HG02938 (cell line): ENCODE results near the gene FMNL3.

ENCODE experiments used
- ATAC-seq: cut with Tn5 transposase; IDR thresholded peaks from one replicate; pipeline ENCODE4 v1.9.1; 2021; ENCODE audit warnings: mild to moderate bottlenecking, moderate library complexity; ENCODE audit not compliant: unreplicated experiment

The FMNL3 gene

DNA sequence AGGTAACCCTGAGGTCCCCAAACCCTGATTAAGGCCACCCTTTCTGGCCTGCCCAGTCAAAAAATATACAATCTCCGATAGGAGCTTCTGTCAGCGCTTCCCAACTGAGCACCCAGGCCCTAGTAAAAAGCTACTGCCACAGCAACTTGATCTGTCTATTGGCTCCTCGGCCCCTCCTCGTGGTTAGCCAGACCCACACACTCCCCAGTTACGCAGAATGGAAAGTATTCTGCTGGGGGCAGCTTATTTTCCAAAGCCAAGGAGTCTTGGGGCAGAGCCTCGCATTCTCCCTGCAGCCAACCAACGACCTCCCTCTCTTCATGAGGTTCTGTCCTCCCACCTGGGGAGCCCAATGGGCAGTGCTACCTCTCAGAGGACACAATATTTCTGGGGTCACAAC is 32.1 kb downstream of the FMNL3 start:
- no peak for ATAC-seq

DNA sequence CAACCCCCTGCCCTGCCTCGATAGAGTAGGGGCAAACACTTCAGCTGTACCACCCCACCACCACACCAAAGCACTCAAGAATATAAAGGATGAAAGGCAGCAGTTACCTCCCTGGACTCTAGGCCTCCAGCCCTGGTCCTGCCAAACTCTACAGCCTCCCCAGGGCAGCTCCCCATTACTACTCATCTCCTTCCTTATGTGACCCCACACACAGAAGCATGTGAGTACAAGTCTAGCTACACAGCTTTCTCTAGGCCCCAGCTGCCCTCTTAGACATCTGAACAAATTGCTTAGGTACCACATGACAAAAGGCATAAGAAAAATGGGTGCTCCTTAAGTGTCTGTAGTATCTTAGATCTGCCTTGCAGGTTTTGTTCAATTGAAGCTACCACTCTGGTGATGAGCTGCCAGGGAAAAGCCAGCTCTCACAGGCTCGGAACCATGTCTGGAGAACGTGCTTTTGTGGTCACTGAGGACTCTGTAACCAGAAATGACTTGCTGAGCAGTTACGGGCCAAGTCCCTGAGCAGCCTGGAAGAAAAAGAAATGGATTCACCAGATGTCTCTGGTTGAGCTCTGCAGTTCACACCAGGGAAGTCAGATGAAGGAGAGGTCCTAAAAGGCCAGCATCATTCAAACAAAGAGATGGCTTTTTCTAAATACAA is 32.8 kb downstream of the FMNL3 start:
- ATAC-seq: no peak

DNA sequence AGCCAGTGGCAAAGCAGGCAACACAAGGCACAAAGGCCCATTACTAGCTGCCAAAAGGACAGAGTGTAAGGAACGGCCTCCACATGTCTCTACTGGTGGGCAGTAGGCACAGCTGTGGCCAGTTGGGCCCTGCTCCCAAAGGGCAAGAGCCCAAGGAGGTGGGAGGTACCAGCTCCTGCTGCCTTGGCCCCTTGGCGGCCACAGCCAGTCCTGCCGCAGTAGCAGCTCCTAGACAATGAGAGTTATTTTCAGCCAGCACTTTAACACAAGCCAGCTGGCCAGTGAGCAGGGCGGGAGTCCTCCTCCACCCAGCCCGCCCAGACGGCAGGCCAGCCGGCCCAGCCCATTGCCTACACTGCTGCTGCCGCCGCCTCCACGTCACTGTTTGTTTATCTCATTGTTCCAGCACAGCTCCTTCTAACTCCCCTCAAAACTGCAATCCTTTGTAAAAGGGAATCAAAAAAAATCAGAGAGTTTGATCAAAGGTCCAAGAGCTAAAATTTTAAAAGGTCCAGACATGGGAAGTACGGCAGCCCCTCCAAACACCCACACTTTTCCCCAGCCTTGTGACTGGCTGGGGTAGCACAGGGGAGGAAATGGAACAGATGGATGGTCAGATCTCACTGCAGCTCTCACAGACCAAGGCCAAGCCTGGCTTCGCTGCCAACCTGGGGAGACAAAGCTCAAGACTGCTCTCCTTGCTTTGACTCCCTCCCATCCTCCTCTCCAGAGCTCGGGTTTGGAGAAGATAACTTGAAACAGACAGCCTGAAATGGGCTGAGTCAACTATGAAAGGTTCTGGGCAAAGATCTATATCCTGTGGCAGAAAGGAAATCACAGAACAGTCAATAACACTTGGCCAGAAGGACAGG is 33.5 kb downstream of the FMNL3 start:
- ATAC-seq: no peak

DNA sequence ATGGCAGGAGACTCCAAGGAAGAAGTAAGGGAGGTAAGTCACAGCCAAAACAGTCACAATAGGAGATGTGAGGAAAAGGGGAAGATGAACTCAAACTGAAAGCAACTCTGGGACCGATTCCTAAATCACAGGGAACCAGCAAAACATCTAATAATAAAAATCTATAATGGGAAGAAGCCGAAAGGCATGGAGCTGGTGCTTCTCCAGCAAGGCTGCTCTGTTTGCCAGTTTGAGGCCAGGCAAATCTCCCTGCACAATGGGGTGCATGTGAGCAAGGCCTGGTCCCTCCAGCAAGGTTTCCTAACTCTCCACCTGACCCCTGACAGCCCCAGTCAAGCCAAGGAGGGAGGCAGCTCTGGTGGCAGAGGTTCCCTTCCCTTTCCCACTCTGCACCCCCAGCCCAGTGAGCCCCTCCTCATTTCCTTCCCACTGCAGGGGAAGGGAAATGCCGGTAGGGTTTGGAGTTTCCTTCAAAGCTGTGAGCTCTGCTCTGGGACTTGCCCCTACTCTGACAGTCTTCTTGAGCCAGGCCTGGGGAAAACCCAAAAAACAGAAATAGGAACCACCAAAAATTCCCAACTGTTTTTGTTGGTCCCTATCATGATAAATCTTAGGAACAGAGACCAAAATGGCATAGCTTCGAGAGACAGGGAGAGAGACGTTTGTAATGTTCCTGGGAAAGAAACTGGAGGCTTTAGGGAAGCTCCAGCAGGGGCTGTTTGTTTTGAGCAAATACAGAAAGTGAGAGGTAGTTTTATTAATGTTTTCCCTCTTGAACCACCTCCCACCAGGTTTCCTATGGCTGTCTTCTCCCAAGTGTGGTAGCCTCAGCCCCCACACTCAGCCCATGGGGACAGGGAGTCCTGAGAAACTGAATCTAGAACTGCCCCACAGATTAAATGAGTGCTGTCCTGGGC is 34.6 kb downstream of the FMNL3 start:
- no peak for ATAC-seq

DNA sequence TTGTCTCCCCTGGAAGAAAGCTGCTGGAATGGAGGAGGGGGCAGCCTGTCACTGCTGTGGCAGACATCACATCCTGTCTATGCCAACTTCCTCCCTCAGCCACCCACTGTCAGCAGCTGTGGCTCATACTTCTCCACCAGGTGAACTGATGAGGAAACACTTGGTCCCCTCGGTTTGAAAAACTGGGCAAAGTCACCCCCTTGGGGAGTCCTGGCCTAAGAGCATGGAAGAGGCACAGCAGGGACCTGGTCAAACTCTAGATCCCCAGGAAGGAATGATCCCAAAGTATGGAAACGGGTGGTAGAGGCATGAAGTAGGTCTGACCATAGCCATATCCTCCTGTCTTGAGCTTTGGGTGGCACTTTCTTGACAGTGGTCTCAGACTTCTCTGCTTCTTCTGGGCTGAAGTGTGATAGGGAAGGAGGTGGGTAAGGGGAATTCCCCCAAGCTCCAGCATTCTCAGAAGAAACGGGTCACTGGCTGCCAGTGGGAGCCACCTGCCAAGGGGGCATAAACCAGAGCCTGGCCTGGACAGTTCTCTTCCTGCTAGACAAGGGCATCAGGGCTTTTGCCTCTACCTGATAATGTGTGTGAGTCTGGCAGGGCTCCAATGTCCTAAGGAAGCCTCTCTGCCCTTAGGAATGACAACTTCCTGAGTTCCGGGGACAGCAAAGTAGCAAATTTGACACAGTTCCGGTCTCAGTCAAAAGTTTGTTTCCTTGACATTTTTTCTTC is 36.0 kb downstream of the FMNL3 start:
- ATAC-seq: no peak

DNA sequence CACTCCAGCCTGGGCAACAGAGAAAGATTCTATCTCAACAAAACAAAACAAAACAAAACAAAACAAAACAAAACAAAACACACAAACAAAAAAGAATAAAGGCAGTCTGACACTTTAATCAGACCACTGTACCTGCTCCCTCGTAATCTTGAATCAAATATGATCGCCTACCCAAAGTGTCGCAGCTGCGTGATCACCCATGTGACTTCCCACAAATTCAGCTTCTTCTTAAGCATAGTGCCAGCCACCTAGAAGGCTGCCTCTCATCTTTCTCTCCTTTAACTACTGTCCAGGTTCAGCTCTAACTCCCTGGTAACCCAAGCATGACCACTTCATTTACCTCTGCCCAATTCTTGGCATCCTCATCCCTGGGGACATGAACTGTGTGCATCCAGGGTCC is 37.4 kb downstream of the FMNL3 start:
- no peak for ATAC-seq

DNA sequence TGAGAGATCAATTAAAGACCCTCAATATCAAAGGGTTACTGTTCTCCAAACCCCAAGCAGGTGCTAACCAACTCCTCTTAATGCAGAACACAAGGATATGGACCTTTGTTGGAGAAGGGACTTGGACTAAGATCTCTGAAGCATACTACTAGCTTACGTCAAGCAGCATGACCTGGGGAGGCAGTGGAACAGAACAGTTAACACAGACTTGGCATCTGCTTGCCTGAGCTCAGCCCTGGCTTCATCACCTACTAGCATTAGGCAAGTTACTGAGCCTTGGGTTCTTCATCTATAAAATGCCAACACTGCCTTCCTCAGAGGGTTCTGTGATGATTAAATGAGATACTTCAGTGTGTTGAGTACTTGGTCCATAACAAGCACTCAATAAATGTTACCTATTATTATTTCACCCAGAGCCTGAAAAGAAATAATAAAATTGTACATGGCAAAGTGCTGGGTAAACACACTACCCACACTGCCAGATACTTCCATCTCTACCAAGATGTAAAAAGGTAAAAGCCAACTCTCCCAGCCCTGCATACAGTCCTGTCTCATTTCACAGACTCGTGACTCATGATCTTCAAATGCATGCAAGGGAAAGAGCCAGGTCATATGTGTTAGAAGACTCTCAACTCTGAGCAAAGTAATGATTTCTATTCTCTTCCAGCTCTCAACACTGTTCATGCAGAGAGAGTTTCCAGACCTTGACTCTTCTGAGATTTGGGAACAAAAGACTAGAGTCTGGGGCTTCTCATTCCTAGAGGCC is 39.7 kb downstream of the FMNL3 start:
- ATAC-seq: no peak

DNA sequence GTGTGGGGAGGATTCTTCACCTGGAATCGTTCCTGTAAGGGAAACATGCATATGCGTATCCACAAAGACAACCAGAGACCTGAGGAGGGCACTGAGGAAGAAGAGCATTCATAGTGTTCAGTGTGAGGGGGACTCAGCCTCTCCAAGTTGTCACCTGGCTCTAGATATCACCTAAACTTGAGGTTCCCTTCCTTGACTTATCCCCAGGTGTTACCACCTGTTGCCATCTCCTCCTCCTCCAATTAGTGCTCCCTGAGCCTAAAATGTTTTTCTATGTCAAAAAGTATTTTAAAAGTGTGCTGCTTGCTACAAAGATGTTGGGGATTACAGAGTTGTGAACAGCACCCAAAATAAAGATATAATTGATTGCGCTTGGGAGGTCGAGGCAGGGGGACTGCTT is 41.0 kb downstream of the FMNL3 start:
- no peak for ATAC-seq

DNA sequence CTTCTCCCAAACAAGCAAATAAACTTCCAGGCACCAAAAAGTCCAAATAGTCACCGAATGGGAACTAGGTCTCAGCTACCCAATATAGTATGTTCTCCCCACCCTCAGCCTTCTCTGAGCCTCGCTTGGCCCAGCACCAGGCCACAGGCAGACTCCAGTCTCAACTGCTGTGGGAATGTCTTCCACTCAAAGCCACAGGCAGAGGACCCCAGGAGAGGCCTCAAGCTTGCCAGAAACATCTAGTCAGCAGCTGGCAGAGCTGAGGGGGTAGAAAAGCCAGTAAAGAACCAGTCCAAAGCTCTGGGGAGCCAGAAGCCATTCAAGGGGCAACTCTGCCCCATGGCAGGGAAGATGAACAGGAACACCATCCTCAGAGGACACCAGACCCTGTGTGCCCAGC is 41.8 kb downstream of the FMNL3 start:
- ATAC-seq: no peak

DNA sequence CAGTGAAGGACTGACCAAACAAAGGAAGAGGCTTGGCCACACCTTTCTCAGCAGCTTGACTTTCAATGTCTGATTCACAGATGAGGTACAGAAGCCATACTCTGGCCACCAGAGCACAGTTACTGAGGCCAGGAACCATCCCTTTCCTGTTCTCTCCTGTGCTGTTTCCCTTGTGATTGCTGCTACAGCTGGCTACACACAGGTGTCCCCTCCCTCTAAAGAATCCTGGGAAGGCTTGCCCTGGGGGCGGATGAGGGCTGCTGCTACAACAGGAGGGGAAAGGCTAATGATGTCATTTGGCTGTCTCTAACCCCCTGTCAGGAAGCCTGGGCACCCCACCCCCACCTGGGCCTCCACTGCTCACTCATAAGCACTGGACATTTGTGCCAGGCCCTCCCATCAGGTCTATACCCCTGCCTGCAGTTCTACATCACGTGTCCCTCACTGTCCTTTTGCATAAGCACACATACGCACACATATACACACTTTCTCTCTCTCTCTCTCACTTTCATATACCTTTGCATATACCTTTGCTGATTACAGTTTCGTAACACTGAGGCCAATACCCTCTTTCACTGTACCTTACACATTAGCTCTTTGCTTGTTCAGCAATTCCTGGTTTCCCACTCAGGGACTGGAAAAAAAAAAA is 42.5 kb downstream of the FMNL3 start:
- peak; percentile 68 for ATAC-seq

DNA sequence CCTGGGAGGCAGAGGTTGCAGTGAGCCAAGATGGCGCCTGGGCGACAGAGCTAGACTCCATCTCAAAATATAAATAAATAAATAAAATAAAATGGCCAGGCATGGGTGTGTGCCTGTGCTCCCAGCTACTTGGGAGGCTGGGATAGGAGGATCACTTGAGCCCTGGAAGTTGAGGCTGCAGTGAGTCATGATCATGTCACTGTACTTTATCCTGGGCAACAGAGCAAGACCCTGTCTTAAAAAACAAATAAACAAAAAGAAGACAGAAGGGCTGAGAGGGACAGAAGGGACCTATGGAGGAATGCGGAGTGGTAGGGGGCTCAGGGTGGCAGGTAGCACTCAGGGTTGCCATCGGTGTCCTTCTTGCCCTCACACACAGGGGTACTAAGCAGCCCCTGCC is 43.0 kb downstream of the FMNL3 start:
- no peak for ATAC-seq

DNA sequence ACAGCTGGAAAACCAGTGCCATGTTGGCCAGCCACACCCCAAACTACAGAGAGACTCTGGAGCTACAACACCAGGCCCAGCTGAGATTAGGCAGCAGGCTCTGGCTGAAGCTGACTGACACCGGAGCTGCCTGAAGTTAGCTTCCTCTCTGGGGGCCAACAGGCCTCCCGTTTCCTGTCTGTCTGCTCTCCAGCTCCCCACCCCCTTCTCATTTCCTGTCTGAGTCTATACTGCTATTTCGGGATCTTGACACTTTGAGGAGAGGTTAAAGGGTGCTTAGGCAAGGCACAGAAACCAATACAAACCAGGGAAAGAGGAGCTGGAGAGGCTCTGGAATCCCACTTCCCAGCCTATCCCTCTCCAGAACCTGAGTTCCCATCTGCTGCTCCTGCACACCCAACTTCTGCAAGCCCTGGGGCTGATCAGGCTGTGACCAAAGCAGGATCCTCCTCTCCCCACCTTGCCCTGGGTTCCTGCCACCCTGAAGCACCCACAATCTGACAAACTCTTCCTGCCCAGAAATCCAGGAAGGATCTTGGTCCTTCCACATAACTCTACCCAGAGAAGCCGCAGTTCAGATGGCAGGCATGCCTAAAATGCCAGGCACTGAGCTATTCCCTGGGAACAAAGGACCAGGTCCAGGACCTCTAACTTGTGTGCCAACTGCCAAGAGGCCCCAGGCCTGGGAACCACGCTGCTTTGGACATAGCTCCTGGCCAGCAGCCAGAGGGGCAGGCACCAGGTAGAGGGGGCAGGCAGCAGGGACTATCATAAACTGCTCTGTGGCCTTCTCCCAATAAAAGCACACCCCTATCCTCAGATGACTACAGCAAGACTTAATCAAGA is 44.0 kb downstream of the FMNL3 start:
- ATAC-seq: no peak

DNA sequence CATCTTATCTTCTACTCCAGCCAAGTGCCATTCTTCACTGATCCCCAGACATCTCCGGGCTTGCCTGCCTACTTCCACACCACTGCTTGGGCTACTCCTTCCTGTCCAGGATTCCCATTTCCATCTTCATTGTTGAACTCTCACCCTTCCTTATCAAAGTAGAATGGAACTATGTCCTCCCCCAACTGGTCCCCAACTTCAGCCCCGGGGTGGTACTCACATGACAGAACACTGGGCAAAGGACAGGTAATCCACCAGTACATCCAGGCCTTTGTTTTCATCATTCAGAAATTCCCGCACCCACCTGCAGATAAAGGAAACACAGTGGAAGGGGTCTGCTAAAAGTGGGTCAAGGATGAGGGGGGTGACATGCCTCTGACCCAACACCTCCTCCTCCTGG is 45.5 kb downstream of the FMNL3 start:
- no peak for ATAC-seq

DNA sequence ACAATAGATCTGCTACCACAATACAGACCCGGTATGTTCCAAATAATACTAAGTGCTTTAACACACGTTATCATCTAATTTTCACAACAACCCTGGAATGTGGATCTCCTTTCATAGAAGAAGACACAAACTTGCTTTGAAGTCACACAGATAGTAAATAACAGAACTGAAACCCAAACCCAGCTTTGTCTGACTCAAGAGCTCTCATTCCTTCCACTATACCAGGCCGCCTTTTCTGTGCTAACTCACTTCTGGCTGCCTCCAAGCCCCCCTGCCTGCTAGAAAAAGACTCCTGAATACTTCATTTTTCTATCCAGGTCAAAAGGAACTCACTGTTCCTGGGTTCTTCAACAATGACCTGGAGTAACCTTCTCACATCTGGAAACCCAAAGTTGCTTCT is 46.0 kb downstream of the FMNL3 start:
- ATAC-seq: no peak

DNA sequence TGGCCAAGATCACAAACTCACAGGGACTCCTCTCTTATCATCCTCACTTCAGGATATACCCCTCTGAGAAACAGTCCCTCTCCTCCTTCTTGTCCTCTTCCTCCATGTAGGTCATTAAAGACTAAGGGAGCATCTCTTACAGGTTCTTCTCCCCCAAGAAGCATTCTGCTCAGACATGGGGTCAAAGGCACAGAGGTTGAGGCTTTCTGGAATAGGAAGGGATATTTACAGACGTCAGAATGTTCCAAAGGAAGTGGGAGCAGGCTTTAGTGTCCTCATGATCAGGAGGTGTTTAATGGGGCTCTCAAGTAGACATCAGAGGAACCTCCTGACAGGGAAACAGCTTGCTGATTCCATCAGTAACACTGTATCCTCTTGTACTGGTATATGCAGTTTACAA is 47.5 kb downstream of the FMNL3 start:
- ATAC-seq: no peak

DNA sequence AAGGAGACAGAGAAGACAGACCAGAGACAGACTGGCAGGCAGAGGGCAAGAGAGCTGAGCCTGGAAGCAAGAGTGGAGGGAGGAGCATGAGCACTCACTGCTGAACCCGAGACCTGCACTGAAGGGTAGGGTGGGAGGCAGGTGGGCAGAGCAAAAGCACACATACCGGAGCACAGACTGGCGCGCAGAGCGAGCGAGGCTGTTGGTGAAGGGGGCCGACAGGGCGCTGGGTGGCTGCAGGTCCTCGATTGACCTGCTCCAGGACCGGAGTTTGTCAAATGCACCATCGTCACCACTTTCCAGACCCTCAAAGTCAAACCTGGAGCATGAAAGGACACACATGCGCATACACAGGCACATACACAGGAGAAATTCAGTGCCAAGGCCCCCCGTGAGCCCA is 48.9 kb downstream of the FMNL3 start:
- ATAC-seq: no peak

DNA sequence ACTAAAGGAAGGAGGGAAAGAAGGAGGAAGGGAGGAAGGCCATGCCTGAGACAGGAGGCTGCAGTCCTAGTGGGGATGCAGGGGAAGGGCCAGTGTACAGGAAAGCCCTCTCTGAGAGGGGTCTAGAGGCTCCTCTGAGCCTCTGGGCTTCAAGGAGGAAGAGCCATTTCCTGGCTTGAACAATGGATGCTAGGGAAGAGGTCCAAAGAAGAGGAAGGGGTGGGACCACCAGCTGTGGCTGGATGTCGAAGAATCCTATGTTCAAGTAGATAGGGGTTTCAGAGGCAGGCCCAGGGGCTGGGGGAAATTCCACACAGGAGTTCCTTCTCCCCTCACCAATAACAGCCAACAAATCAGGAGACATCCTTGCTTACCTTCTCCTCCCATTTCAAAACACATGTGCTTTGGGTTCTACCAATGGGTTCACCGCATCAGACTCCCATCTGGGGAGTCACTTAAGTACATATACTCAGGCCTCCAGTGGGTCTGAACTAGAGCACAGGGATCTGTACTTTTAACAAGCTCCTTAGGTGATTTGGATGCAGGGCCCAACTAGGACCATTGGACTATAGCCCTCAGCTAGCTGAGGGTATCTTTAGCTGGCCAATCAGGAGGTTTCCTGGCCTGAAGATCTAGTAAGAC is 51.5 kb downstream of the FMNL3 start:
- ATAC-seq: no peak

DNA sequence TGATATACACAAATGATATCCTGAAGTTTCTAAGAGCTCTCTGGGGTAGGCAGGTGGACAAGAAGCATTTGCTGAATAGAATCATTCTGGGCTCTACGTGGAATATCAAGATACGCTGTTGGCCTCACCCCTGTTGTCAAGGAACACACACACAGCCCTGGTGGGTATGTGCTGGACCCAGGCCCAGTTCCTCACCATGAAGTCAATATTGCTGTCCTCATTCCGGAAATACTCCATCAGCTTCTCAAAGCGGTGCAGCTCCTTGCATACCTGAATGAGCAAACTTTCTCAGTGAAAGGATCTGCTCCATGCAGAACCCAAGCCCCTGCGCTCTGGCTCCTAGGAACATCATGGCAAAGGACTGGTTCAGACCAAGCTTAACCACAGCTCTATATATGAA is 52.5 kb downstream of the FMNL3 start:
- no peak for ATAC-seq
